ENCODE measurements around the gene PLPPR3.

DNA sequence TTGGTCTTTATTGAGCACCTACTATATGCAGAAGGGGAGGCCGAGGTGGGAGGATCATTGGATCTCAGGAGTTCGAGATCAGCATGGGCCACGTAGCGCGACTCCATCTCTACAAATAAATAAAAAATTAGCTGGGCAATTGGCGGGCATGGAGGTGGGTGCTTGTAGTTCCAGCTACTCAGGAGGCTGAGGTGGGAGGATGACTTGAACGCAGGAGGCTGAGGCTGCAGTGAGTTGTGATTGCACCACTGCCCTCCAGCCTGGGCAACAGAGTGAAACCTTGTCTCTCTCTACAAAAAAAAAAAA, 41.5 kb upstream of the PLPPR3 start:
- TF ChIP-seq, protein P1, sequence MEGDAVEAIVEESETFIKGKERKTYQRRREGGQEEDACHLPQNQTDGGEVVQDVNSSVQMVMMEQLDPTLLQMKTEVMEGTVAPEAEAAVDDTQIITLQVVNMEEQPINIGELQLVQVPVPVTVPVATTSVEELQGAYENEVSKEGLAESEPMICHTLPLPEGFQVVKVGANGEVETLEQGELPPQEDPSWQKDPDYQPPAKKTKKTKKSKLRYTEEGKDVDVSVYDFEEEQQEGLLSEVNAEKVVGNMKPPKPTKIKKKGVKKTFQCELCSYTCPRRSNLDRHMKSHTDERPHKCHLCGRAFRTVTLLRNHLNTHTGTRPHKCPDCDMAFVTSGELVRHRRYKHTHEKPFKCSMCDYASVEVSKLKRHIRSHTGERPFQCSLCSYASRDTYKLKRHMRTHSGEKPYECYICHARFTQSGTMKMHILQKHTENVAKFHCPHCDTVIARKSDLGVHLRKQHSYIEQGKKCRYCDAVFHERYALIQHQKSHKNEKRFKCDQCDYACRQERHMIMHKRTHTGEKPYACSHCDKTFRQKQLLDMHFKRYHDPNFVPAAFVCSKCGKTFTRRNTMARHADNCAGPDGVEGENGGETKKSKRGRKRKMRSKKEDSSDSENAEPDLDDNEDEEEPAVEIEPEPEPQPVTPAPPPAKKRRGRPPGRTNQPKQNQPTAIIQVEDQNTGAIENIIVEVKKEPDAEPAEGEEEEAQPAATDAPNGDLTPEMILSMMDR (IDR thresholded peaks at IDR 0.05; ENCODE audit: low read depth, low read length) = no peak
- TF ChIP-seq POLR2A (IDR thresholded peaks at IDR 0.05; ENCODE audit: extremely low read depth, insufficient read length) = no peak
- TF ChIP-seq, protein P2, sequence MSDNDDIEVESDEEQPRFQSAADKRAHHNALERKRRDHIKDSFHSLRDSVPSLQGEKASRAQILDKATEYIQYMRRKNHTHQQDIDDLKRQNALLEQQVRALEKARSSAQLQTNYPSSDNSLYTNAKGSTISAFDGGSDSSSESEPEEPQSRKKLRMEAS (IDR thresholded peaks at IDR 0.05; ENCODE audit: low read depth, low read length) = no peak
